HG03575 (cell line): ENCODE results near the gene OR7A17.

Experiments
- ATAC-seq: cut with Tn5 transposase; IDR thresholded peaks from one replicate; pipeline ENCODE4 v1.9.1; 2021; ENCODE audit not compliant: unreplicated experiment, insufficient number of reproducible peaks, low FRiP score; ENCODE audit errors: extremely low read depth

The OR7A17 gene

DNA sequence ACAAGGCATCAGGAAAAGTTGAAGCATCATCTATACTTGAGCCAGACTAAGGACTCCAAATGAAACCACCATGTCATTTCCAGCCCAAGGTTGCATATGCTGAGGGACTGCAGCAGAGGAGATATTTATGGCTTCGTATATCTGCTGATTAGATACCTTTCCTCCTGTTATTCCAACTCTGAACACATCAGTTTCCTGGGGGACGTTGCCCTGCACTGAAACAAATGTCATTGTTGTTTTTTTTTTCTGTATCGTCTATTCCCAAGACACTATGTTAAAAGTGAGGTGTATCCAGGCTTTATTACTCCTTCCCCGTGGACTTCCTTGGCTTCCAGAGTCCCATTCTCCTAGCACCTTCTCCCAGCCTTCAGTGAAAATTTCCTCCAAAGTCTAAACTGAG, at the start of gene OR7A17:
Gene OR7A17 (minus strand): TSS at position 101 of the 400 bp plus-strand sequence. CDS start 4,777 bp downstream, outside the sequence.
- ATAC-seq: no peak

DNA sequence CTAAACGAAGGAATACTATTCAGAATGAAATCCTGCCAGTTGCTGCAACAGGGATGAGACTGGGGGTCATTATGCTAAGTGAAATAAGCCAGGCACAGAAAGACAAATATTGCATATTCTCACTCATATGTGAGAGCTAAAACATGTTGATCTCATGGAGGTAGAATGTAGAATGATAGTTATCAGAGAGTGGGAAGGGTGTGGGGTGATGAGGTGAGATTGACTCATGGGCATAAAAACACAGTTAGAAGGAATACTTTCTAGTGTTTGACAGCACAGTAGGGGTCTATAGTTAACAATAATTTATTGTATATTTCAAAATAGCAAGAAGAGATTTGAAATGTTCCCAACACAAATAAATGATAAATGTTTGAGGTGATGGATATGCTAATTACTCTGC, 47.6 kb upstream of the OR7A17 start:
- no peak for ATAC-seq

DNA sequence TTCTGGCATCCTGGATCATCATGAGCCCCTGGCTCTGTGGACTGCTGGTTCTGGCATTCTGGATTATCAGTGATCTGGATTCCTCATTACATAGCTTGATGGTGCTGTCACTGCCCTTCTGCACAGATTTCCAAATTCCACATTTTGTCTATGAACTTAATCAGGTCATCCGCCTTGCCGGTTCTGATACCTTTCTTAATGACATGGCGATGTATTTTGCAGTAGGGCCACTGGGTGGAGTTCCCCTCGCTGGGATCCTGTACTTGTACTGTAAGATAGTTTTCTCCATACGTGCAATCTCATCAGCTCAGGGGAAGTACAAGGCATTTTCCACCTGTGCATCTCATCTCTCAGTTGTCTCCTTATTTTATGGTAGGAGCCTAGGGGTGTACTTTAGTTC, 30.9 kb upstream of the OR7A17 start:
- ATAC-seq: no peak

DNA sequence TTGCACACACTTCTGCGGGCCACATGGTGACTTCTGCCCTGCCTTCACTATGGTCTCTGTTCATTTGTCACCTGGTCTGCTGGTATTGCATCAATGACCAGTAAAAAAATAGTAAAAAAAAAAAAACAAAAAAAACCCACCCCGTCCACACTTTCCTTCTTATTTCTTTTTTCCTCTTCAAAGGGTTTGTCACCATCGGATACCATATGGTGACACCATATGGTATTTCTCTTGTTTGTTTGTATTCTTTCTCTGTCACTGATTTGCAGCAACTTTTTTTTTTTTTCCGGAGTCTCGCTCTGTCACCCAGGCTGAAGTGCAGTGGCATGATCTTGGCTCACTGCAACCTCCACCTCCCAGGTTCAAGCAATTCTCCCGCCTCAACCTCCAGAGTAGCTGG, 29.2 kb upstream of the OR7A17 start:
- ATAC-seq: no peak

DNA sequence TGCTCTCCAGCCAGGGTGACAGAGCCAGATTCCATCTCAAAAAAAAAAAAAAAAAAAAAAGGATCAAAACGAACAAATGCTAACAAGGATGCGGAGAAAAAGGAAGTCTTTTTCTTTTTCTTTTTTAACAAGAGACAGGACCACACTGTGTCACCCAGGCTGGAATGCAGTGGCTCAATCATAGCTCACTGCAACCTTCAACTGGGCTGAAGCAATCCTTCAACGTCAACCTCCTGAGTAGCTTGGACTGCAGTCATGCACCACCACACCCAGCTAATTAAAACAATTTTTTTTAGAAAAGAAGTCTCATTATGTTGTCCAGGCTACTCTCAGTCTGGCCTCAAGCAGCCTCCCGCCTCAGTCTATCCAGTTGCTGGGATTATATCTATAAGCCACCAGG, 20.8 kb upstream of the OR7A17 start:
- no peak for ATAC-seq

DNA sequence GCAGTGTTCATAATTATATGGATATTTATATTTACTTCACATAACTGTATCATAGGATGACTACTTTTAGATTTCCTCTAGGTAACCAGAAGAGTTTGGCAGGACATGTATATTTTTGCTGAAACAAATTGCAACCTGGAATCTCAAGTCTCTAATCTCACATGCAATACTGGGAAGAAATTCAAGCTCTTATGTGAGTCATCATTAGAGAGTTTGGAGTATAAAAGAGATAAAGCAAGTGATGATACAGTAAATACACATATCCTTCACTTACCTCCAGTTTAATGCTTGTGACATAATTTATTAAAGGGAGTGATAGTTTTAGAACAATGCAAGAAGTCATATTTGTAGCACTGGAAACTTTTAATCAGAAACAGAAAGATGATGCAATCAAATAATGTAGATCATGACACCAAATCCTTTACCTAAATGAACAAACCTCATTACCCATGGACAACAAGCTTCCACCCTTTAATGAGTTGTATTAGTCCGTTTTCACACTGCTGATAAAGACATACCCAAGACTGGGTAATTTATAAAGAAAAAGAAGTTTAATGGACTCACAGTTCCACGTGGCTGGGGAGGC, 15.8 kb upstream of the OR7A17 start:
- ATAC-seq: no peak

DNA sequence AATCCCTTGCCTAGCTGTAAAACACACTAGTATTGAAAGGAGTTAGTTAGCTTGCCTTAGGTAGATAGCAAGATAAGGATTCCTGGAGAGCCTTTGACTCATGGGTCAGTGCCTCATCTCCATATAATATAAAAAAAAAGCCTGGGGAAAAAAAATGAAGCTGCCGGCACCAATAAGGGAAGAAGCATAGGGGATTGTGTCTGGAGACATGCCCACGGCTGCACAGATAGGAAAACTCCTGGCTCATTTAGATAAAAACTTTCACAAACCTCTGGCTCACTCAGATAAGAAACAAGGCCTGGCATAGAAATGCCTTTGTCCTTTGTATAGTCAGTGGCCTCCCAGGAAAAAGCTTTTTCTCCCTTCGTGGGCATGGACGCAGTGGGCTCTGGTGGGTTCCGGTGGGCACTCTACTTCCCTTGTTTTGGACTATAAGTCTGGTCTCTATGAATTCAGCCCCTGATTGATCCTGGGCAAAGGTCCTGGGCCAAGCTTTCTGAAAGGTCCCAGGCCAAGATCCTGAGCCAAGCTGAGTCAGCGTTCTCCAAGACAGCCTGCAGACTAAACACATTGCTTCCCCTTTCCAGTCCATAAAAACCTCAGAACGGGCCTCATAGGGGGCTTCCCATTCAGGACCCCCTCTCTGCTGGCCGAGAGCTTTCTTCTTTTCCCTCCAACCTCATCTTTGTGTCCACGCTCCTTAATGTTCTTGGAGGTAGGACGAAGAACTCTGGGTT, 4.9 kb upstream of the OR7A17 start:
- no peak for ATAC-seq

DNA sequence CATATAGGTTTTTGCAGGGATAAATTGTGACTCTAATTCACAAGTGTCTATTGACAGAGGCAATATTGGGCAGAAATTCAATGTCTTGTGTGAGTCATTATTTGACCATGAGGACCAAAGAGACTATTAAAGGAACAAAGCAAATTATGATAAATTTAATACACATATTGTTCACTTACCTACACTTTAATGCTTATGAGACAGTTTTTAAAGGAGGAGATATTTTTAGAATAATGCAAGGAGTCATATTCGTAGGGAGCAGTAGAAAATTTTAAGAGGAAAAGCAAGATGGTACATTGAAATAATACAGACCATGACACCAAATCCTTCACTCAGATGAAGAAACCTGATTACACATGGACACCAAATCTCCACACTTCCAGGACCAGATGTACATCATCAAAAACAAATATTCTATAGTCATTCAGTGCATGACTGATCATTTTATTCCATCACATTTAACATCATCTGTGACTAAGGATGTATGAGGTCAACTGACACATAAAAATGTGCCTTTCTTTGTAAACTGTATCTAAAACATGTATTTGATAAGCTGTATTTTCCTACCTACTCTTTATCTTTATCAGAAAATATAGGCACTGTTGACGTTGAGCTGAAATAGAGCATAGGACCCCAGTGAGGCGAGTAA, 4.2 kb upstream of the OR7A17 start:
- ATAC-seq: no peak

DNA sequence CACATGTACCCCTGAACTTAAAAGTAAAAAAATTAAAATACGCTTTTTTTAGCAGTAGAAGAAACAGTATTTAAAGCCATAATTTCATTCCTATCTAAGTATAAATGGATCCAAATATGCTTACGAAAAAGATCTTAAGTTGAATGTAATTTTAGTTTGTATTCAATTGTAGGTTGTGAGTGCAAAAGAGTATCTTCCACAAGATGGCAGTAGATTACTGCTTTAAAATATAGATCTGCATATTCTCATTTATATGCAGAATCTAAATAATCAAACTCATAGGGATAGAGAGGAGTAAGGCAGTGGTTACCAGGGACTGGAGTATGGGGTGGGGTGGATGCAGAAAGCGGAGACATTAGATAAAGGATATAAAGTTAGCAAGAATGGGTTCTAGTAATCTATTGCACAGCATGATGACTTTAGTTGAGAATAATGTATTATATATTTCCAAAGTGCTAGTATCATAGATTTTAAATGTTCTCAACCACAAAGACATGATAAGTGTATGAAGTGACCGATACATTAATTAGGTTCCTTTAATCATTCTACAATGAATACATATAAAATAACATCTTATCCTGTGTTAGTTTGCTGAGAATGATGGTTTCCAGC, 14.2 kb downstream of the OR7A17 start:
- ATAC-seq: no peak

DNA sequence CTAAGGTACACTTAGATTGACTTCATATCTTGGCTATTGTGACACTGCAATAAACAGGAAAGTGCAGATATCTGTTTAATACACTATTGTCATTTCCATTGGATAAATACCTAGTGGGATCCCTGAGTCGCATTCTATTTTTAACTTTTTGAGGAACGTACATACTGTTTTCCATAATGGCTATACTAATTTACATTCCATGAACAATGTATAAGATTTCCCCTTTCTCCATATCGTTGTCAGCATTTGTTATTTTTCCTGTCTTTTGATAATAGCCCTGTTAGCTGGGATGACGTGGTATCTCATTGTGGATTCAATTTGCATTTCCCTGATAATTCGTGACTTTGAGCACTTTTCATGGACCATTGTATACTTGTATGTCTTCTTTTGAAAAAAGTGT, 17.4 kb downstream of the OR7A17 start:
- ATAC-seq: no peak

DNA sequence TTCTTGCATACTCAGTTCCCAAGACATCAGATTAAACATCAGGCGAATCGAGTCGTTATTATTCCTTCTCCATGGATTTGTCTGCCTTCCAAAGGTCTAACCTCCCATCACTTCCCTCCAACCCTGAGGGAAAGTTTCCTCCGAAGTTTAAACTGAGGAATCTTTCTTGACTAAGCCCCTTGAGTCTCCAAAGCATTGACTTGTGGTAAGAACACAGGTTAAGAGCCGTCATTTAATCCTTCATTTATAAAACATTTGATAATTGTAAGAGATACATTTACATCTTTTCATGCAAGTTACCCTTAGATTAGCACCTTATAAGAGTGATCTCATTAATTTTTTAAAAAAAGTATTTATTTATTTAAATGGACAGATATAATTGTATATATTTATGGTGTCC, 37.1 kb downstream of the OR7A17 start, which contains the start of gene OR7A10:
Gene OR7A10 (minus strand): TSS at position 101 of the 400 bp plus-strand sequence. CDS start 7,045 bp downstream, outside the sequence.
- no peak for ATAC-seq

DNA sequence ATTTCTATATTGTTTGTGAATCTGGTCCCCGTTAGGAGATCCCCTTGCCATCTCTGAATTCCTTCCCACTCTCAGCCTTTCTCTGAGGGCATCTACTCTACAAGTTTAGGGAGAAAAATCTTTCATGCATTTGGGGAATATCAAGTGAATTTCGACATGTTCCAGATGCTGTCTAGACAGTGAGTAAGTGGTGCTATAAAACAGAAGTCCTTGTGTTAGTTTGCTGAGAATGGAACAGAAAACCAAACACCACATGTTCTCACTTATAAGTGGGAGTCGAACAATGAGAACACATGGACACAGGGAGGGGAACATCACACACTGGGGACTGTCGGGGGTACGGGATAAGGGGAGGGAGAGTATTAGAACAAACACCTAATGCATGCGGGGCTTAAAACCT, 42.4 kb downstream of the OR7A17 start:
- ATAC-seq: no peak

DNA sequence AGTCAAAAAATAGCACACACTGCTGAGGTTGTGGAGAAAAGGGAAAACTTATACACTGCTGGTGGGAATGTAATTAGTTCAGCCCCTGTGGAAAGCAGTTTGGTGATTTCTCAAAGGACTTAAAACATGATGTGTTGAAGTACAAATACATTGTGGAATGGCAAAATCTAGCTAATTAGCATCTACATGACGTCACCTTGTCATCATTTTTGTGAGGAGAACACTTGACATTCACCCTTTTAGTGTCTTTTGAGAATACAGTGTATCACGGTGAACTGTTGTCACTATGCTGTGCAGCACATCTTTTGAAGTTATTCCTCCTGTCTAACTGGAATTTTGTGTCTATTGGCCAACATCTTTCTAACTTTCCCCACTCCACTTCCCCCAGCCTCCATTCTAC, 42.8 kb downstream of the OR7A17 start:
- ATAC-seq: no peak

DNA sequence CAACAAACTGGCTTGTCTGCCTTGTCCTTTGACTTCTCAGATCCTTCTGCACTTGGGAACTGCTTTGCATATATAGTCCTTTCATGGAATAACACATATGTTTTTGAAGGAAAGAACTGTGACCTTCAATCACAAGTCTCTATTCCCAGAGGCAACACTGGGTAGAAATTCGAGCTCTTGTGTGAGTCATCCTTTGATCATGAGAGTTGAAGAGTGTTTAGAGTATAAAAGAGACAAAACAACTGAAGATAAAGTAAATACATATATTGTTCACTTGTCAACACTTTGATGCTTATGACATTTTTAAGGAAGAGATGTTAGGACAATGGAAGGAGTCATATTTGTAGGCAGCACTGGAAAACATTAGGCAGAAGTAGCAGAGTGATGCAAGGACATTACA, 45.7 kb downstream of the OR7A17 start:
- no peak for ATAC-seq

DNA sequence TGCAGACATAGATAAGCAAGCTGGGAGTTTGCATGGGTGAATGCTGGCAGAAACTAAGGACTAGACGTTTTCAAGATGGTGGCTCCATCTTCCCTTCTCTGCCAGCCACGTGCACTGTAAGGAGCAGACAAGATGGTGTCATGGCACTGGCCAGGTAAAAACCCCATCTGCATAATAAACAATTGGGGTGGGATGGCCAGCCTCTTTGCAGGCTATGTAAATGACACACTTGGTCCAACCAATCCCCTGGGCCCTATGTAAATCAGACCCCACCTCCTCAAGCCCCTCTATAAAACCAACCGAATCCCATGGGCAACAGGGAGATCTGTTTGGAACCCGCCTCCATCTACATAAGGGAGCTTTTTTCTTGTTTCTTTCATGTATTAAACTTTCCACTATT, 48.5 kb downstream of the OR7A17 start:
- ATAC-seq: no peak

DNA sequence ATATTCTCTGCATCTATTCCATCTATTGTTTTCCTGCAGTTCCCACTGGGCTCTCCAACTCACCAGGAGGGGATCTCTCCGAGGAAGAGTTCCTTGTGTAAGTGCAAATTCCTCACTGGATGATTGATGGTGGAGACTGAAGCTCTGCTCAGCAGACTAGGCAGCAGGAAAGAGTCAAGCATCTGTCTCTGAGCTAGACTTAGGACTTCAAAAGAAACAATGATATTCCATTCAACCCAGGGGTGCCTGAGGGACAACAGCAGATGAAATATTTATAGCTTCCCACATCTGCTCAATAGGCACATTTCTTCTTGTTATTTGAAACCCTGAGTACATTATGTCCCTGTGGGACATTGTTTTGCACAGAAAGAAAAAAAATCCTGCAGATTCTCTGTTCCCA, 50.9 kb downstream of the OR7A17 start, which contains the start of the genes OR7A5 and OR7C1:
Gene OR7A5 (minus strand): TSS at position 175 of the 400 bp plus-strand sequence. CDS start 6,944 bp downstream, outside the sequence.
Gene OR7C1 (minus strand): TSS at position 175 of the 400 bp plus-strand sequence. CDS start 35,049 bp downstream, outside the sequence.
- ATAC-seq: no peak

DNA sequence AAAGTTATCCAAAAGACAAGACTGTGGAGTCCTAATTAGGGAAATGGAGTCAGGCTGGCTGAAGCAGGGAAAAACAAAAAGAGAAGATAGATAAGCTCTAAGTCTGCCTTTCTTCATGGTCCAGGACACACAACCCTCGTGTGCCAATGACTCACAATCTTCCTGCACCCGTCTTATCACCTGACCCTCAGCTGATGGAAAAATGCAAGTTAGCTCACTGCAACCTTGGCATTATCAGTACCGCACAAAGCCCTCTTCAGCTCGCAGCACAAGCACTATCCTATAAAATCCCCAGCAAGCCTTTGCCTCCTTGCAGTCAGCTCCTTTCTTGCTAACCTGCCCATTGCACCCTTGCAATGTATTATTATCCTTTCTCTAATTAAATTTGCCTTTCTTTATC, 55.2 kb downstream of the OR7A17 start:
- no peak for ATAC-seq
